SU-DHL-6 (cell line): ENCODE data around the gene POC1A.
"Not testable (repeated sequence)": the region's sequence is repeated elsewhere in the genome, so short reads cannot be mapped to it uniquely, and the experiment has no call there.

Experiments
- H2AFZ ChIP-seq: fragments of 200-600 bp; sonication (generic); 2 replicates; pipeline ENCODE4 v1.6.1; 2014; ENCODE audit warnings: low read depth, mild to moderate bottlenecking, moderate library complexity, mixed read lengths, antibody characterized with exemption, low read length; ENCODE audit not compliant: severe bottlenecking
- H3F3A ChIP-seq: fragments of 200-600 bp; shearing (Covaris generic); 2 replicates; pipeline ENCODE4 v1.6.0; 2016; ENCODE audit warnings: antibody characterized with exemption, mild to moderate bottlenecking; ENCODE audit not compliant: insufficient read depth
- H3K27ac ChIP-seq: fragments of 200-600 bp; sonication (generic); 2 replicates; pipeline ENCODE4 v1.5.1; 2016; ENCODE audit warnings: low read depth, mild to moderate bottlenecking, low read length, moderate library complexity, mixed read lengths
- H3K27me3 ChIP-seq: fragments of 200-600 bp; sonication (generic), shearing (Covaris generic); 2 replicates; pipeline ENCODE4 v1.6.0; 2014; ENCODE audit warnings: mild to moderate bottlenecking, low read length
- H3K36me3 ChIP-seq: fragments of 200-600 bp; sonication (generic); 2 replicates; pipeline ENCODE4 v1.6.1; 2014; ENCODE audit warnings: mild to moderate bottlenecking, low read length, mixed read lengths
- H3K4me2 ChIP-seq: fragments of 300-600, 200-600 bp; shearing (Covaris generic), sonication (generic); 2 replicates; pipeline ENCODE4 v1.6.0; 2014; ENCODE audit warnings: low read length, low read depth, mild to moderate bottlenecking; ENCODE audit not compliant: poor library complexity, severe bottlenecking
- H3K4me3 ChIP-seq: fragments of 200-600 bp; sonication (generic); 2 replicates; pipeline ENCODE4 v1.5.1; 2014; ENCODE audit warnings: antibody characterized with exemption, low read length, mild to moderate bottlenecking, mixed read lengths; ENCODE audit not compliant: insufficient read depth, poor library complexity, severe bottlenecking
- H3K79me2 ChIP-seq: fragments of 200-600 bp; sonication (generic); 2 replicates; pipeline ENCODE4 v1.6.1; 2014; ENCODE audit warnings: mild to moderate bottlenecking, low read length, moderate library complexity; ENCODE audit not compliant: insufficient read depth
- H3K9ac ChIP-seq: fragments of 200-600 bp; sonication (generic); 2 replicates; pipeline ENCODE4 v1.7.0; 2014; ENCODE audit warnings: mild to moderate bottlenecking, low read length
- H3K9me2 ChIP-seq: fragments of 200-600 bp; sonication (generic); replicated peaks from 2 replicates; pipeline ENCODE4 v1.6.1; 2014; ENCODE audit warnings: low read length; ENCODE audit not compliant: insufficient read depth
- H3K9me3 ChIP-seq: fragments of 200-600 bp; sonication (generic); 2 replicates; pipeline ENCODE4 v1.6.1; 2014; ENCODE audit warnings: low read length, mixed read lengths; ENCODE audit not compliant: insufficient read depth
- H4K20me1 ChIP-seq: fragments of 200-600 bp; sonication (generic); 2 replicates; pipeline ENCODE4 v1.6.1; 2014; ENCODE audit warnings: low read depth, mild to moderate bottlenecking, antibody characterized with exemption, low read length, moderate library complexity, mixed read lengths
- EZH2phosphoT487 ChIP-seq: fragments of 200-600 bp; sonication (generic), shearing (Covaris generic); conservative IDR thresholded peaks from 2 replicates; pipeline ENCODE4 v1.6.1; 2018; ENCODE audit warnings: mild to moderate bottlenecking, antibody characterized with exemption, low read length, moderate library complexity, mixed read lengths
- TF ChIP-seq, protein P1 (sequence below): fragments of 200-600 bp; sonication (generic); IDR thresholded peaks from one replicate; pipeline ENCODE4 v1.5.1; 2017; ENCODE audit warnings: antibody characterized with exemption, mild to moderate bottlenecking, low read length, moderate library complexity; ENCODE audit not compliant: insufficient read depth, poor library complexity, severe bottlenecking

The POC1A gene

DNA sequence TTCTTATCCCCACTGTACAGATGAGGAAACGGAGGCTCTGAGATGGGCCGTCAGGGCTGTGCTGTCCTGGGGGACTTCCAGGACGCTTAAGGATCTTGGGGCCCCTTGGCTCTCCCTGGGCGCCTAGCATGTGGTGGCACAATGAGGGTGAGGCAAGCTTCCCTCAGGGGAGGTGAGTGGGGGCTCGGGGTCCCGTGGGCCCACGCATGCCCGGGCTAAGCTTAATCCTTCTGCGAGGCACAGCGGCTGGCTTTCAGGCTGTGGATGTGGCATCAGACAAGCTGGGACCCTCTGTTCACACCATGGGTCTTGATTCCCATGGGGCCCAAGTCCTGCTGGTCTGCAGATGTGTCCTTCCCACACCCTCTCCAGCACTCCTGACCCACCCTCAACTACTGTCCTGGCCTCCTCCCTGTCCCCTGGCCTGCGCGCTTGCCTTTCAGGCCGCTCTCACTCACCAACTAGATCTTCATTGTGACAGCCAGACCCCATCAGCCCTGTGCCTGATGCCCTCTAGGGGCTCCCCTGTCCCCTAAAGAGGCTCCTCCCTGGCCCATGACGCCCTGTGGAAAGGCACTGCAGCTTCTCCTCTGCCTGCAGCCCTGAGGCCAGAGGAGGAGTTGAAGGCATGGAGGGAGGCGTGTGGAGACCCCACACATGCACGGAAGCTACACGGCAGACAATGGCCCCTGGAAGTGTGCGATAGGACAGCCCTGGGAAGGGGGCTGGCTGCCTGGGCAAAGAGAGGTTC is 109.2 kb downstream of the POC1A start:
- Histone ChIP-seq H3K4me3 (no peak overlapping the region), H3K79me2 (no peaks in the 10 kb centered on the region), H3K36me3 (no peaks in the 10 kb centered on the region), H3K9me3 (no peaks in the 10 kb centered on the region), H2AFZ (no peak overlapping the region), H3K27me3 (no peaks in the 10 kb centered on the region), H3F3A (no peaks in the 10 kb centered on the region), H3K27ac (no peak overlapping the region), H3K4me2 (no peak overlapping the region), H3K9ac (no peak overlapping the region), H4K20me1 (no peaks in the 10 kb centered on the region), H3K9me2 (no peaks in the 10 kb centered on the region)
- TF ChIP-seq EZH2phosphoT487, result no peak
- TF ChIP-seq, protein P1, sequence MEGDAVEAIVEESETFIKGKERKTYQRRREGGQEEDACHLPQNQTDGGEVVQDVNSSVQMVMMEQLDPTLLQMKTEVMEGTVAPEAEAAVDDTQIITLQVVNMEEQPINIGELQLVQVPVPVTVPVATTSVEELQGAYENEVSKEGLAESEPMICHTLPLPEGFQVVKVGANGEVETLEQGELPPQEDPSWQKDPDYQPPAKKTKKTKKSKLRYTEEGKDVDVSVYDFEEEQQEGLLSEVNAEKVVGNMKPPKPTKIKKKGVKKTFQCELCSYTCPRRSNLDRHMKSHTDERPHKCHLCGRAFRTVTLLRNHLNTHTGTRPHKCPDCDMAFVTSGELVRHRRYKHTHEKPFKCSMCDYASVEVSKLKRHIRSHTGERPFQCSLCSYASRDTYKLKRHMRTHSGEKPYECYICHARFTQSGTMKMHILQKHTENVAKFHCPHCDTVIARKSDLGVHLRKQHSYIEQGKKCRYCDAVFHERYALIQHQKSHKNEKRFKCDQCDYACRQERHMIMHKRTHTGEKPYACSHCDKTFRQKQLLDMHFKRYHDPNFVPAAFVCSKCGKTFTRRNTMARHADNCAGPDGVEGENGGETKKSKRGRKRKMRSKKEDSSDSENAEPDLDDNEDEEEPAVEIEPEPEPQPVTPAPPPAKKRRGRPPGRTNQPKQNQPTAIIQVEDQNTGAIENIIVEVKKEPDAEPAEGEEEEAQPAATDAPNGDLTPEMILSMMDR, result no peak

DNA sequence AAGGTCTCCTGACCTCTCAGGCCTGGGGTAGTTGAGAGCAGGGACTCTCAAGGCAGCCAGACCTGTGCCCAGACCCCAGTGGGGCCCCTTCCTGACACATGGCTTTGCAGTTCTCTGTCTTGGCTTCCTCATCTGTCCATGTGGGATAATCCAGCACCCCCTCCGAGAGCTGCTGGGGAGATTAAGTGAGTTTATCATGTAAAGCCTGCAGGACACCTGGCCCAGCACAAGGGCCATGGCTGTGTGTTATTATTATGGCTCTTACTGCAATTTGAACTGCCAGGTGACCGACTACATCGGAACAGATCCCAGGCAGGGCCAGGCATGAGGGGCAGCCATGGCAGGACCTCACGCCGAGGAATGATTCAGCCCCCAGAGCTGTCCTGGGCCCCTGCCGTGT is 110.5 kb downstream of the POC1A start:
- Histone ChIP-seq H3K27ac (no peak overlapping the region), H4K20me1 (no peaks in the 10 kb centered on the region), H3F3A (no peaks in the 10 kb centered on the region), H3K4me2 (no peak overlapping the region), H3K27me3 (no peaks in the 10 kb centered on the region), H3K9me2 (no peaks in the 10 kb centered on the region), H3K79me2 (no peaks in the 10 kb centered on the region), H3K4me3 (no peak overlapping the region), H3K9me3 (no peaks in the 10 kb centered on the region), H2AFZ (no peak overlapping the region), H3K9ac (no peak overlapping the region), H3K36me3 (no peaks in the 10 kb centered on the region)
- TF ChIP-seq, protein P1, result no peak
- no peak for TF ChIP-seq EZH2phosphoT487

DNA sequence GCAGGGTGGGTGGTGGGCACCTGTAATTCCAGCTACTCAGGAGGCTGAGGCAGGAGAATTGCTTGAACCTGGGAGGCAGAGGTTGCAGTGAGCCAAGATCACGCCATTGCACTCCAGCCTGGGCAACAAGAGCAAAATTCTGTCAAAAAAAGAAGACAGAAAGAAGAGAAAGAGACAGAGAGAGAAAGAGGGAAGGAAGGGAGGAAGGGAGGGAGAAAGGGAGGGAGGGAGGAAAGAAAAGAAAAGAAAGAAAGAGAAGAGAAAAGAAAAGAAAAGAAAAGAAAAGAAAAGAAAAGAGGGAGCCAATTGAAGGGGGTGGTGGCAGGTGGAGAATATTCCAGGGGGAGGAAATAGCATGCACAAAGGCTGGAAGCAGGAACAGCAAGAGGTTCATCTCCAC is 111.2 kb downstream of the POC1A start:
- not testable (repeated sequence) for H3K36me3 ChIP-seq, H2AFZ ChIP-seq, H3K79me2 ChIP-seq, H4K20me1 ChIP-seq, H3F3A ChIP-seq, H3K4me3 ChIP-seq, H3K9me2 ChIP-seq, H3K4me2 ChIP-seq, H3K27me3 ChIP-seq, H3K9ac ChIP-seq, H3K27ac ChIP-seq, H3K9me3 ChIP-seq

DNA sequence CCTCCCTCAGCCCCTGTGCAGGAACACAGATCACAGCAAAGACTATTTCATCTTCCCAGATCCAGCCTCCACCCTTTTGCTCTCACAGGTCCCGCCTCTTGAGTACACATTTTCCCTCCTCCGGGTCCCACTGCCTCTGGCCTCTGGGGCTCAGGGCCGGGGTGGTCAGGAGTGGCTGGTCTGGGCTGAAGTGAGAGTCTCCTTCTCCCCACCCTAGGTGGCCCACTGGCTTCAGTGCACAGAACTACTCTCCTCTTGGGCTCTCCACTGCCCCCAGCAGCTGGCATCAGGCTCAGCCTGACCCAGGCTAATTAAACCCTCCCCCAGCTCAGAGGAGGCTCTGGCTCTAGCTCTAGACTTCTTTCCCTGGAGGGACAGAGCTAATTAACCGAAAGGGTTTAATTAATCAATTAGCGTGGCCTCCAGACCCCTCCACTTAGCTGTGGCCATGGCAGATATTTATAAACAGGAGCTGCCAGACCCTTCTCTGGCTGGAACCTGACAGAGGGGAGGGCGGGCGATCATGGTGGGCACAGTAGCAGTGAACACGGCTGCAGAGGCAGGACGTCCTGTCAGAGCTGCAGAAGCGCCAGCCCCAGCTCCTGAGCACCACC is 113.0 kb downstream of the POC1A start:
- H3K79me2 ChIP-seq, result no peaks in the 10 kb centered on the region
- no peak overlapping the region for H2AFZ ChIP-seq
- no peaks in the 10 kb centered on the region for H3K9me2 ChIP-seq
- H4K20me1 ChIP-seq, result no peaks in the 10 kb centered on the region
- H3K9me3 ChIP-seq, result no peaks in the 10 kb centered on the region
- no peak overlapping the region for H3K4me2 ChIP-seq
- H3K27ac ChIP-seq, result no peak overlapping the region
- no peaks in the 10 kb centered on the region for H3K36me3 ChIP-seq
- H3K27me3 ChIP-seq, result no peaks in the 10 kb centered on the region
- no peaks in the 10 kb centered on the region for H3F3A ChIP-seq
- no peak for TF ChIP-seq EZH2phosphoT487
- TF ChIP-seq, protein P1, result no peak
- no peak overlapping the region for H3K9ac ChIP-seq
- no peak overlapping the region for H3K4me3 ChIP-seq
